Measurements from ENCODE around the gene FAM136A.
"Not testable (repeated sequence)": the region's sequence is repeated elsewhere in the genome, so short reads cannot be mapped to it uniquely, and the experiment has no call there.

The FAM136A gene

GRCh38 chr2:70280242-70280798 is 21.5 kb downstream of the FAM136A start:
- H3K79me2 ChIP-seq, result peaks cover 12% of the 10 kb centered on the region
- no peaks in the 10 kb centered on the region for H3K27me3 ChIP-seq (ENCODE audit: control insufficient read depth, insufficient read depth, low read length)
- no peaks in the 10 kb centered on the region for H3K4me1 ChIP-seq
- no peak overlapping the region for H3K27ac ChIP-seq
- no peak overlapping the region for H2AFZ ChIP-seq
- H3K4me3 ChIP-seq (ENCODE audit: low read depth, low read length), result no peak overlapping the region
- no peaks in the 10 kb centered on the region for H3K9me3 ChIP-seq (ENCODE audit: control insufficient read depth, low read length)
- no peak overlapping the region for H3K4me2 ChIP-seq (ENCODE audit: low read length)
- H3K36me3 ChIP-seq (ENCODE audit: control insufficient read depth, insufficient read depth, low read length), result no peaks in the 10 kb centered on the region
- TF ChIP-seq CTCF (IDR thresholded peaks at IDR 0.05), result no peak
- no peak overlapping the region for H3K9ac ChIP-seq

GRCh38 chr2:70270323-70270722 is 31.5 kb downstream of the FAM136A start:
- Histone ChIP-seq H3K27ac (no peak overlapping the region), H3K9ac (no peak overlapping the region), H3K79me2 (peaks cover 14% of the 10 kb centered on the region), H3K9me3 (ENCODE audit: control insufficient read depth, low read length) (no peaks in the 10 kb centered on the region), H3K27me3 (ENCODE audit: control insufficient read depth, insufficient read depth, low read length) (no peaks in the 10 kb centered on the region), H3K4me2 (ENCODE audit: low read length) (no peak overlapping the region), H3K36me3 (ENCODE audit: control insufficient read depth, insufficient read depth, low read length) (no peaks in the 10 kb centered on the region), H3K4me1 (no peaks in the 10 kb centered on the region), H2AFZ (no peak overlapping the region), H3K4me3 (ENCODE audit: low read depth, low read length) (no peak overlapping the region)
- no peak for TF ChIP-seq CTCF (IDR thresholded peaks at IDR 0.05)

GRCh38 chr2:70269422-70270302 is 32.2 kb downstream of the FAM136A start:
- not testable (repeated sequence) for H3K4me2 ChIP-seq (ENCODE audit: low read length); H3K36me3 ChIP-seq (ENCODE audit: control insufficient read depth, insufficient read depth, low read length); H3K4me3 ChIP-seq (ENCODE audit: low read depth, low read length); H2AFZ ChIP-seq; H3K27ac ChIP-seq; H3K9me3 ChIP-seq (ENCODE audit: control insufficient read depth, low read length); H3K27me3 ChIP-seq (ENCODE audit: control insufficient read depth, insufficient read depth, low read length); H3K9ac ChIP-seq; H3K4me1 ChIP-seq
- peaks cover 14% of the 10 kb centered on the region for H3K79me2 ChIP-seq

- not testable (repeated sequence) for H2AFZ ChIP-seq; H3K9me3 ChIP-seq (ENCODE audit: control insufficient read depth, low read length); H3K27me3 ChIP-seq (ENCODE audit: control insufficient read depth, insufficient read depth, low read length); H3K4me1 ChIP-seq; H3K9ac ChIP-seq; H3K36me3 ChIP-seq (ENCODE audit: control insufficient read depth, insufficient read depth, low read length); H3K27ac ChIP-seq; H3K4me3 ChIP-seq (ENCODE audit: low read depth, low read length); H3K4me2 ChIP-seq (ENCODE audit: low read length)
- peaks cover 20% of the 10 kb centered on the region for H3K79me2 ChIP-seq
Observed at GRCh38 chr2:70266925-70267324, 34.9 kb downstream of the FAM136A start.

GRCh38 chr2:70261501-70261900 is 40.4 kb downstream of the FAM136A start:
- Histone ChIP-seq H3K27ac (no peak overlapping the region), H3K79me2 (peaks cover 16% of the 10 kb centered on the region), H3K36me3 (ENCODE audit: control insufficient read depth, insufficient read depth, low read length) (no peaks in the 10 kb centered on the region), H3K4me2 (ENCODE audit: low read length) (no peak overlapping the region), H3K27me3 (ENCODE audit: control insufficient read depth, insufficient read depth, low read length) (no peaks in the 10 kb centered on the region), H3K4me3 (ENCODE audit: low read depth, low read length) (no peak overlapping the region), H2AFZ (no peak overlapping the region), H3K4me1 (peaks cover 4% of the 10 kb centered on the region), H3K9me3 (ENCODE audit: control insufficient read depth, low read length) (no peaks in the 10 kb centered on the region), H3K9ac (no peak overlapping the region)
- TF ChIP-seq CTCF (IDR thresholded peaks at IDR 0.05), result no peak

Data from parathyroid adenoma (tissue), 2 donors.